ENCODE measurements around the gene SERPINB11.
"Not testable (repeated sequence)": the region's sequence is repeated elsewhere in the genome, so short reads cannot be mapped to it uniquely, and the experiment has no call there.

The SERPINB11 gene

GRCh38 chr18:63731215-63731614, 28.5 kb downstream of the SERPINB11 start:
- DNase-seq: no peak

- no peak for DNase-seq
Observed at GRCh38 chr18:63736876-63737275, 34.1 kb downstream of the SERPINB11 start.

DNA sequence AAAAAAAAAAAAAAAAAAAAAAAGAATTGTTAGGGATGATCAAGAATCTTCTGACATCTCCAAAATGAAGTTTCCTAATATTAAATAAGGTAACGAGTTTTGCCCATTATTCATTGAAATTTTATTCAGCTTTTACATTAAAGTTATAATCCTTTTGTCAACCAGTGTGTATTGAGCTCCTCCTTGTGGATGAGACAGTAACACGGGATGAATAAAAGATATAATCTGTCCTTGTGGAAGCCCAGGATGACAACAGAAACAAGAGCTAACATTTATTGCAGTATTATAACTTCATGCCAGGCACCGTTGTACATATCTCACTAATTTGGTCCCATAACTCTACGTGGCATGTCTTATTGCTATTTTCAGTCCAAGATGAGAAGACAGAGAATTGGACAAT, 39.0 kb downstream of the SERPINB11 start:
- no peak for DNase-seq

DNA sequence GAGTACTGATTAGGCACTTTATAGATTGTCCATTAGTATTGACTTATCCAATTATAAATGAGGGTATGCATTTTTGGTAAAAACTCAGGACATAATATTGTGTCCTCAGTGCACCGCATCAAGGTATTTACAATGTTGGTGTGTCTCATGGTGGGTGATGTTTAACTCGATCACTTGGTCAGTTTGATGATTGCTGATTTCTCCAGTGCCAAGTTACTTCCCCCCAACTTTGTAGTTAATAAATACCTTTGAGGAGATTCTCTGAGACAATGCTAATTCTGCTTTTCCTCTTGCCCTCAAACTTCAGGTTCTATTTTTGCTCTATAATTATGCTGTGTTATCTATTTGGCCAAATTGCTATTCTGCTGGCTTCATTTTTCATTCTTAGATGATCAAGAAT, 44.2 kb downstream of the SERPINB11 start:
- DNase-seq: no peak

- DNase-seq: no peak
Observed at GRCh38 chr18:63749489-63749888, 46.7 kb downstream of the SERPINB11 start.

GRCh38 chr18:63752636-63753035, 49.9 kb downstream of the SERPINB11 start:
- DNase-seq: no peak

DNA sequence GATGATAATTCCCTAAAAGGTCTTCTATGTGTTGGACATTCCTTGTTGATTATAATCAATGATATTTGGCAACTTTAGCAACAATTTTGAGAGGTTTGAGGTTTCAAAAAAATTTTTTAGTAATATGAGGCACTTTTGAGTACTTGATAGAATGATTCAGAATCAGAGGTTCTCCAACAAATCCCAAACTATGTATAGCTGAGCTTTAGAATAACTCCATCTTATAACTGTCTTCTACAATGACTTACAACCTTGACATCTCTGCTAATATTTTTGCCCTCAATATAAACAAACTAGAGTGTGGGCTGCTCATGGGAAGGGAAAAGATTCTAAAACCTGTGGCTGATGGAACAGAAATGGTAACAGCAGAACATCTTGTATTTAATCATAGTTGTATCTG, 50.9 kb downstream of the SERPINB11 start:
- no peak for DNase-seq

- no peak for DNase-seq
Observed at GRCh38 chr18:63757541-63757940, 54.8 kb downstream of the SERPINB11 start.

DNA sequence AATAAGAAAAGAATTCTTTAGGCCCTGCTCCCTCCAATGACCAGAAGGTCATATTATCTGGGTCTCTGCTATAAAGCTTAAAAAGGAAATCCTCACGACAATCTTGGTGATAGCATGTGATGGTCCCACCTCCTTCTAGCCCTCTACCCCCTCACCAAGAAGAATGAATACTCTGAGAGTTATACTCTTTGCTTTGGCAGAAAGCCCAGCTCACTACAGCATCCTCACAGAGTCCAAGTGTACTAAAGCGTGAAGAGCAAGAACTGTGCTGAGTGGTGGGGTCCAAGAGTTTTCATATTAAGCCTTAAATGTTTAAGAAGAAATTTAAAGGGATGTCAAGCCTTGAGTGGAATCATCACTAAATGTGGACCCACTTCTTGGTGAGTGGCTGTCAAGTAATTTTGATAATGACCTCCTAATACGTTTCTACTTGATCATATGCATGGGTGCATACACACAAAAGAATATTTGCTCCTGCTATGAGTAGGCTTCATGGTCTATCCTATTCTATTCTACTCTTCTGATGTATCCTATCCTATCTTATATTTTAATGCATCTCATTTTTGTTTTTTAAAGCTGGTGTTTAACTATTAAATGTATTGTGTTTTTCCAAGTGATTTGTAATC, 56.0 kb downstream of the SERPINB11 start:
- DNase-seq: no peak

DNA sequence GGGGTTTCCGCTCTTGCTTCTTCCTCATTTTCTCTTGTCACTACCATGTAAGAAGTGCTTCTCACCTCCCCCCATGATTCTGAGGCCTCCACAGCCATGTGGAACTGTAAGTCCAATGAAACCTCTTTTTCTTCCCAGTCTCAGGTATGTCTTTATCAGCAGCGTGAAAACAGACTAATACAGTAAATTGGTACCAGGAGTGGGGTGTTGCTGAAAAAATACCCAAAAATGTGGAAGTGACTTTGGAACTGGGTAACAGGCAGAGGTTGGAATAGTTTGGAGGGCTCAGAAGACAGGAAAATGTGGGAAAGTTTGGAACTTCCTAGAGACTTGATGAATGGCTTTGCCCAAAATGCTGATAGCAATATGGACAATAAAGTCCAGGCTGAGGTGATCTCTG, 57.0 kb downstream of the SERPINB11 start:
- DNase-seq: not testable (repeated sequence)

- DNase-seq: no peak
Observed at GRCh38 chr18:63762518-63762917, 59.8 kb downstream of the SERPINB11 start.

GRCh38 chr18:63763831-63764600, 61.3 kb downstream of the SERPINB11 start:
- no peak for DNase-seq

DNA sequence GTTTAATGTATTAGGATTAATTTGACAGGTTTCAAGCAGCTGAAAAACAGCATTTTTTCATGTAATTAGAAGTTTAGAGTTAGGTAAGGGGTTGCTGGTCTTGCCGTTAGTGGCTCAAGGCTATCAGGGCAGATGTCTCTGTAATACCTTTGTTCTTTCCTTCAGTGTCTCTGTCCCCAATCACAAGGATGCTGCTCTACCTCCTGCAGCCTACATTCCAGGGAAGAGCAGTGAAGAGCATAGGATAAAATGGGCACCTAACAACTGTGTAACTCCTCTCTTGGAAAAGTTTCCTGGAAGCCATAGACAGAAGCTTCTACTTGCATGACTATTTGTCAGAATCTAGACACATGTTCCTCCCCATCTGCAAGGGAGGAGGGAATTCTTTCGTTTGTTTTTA, 63.1 kb downstream of the SERPINB11 start:
- DNase-seq: no peak
